Thyroid gland (tissue), 4 donors: ENCODE measurements around the gene ZNF598.

Experiments
- CTCF ChIP-seq, 6 experiments: fragments of 200-600 bp in 3 of 6; fragments of 450-650 bp in 3 of 6; sonication (generic) in 3 of 6; IDR thresholded peaks; one replicate each; pipeline ENCODE4 v1.5.1; 2016 to 2019; ENCODE audit warnings: antibody characterized with exemption in 6 of 6, mild to moderate bottlenecking in 2 of 6, inconsistent platforms in 1 of 6, moderate library complexity in 1 of 6
- POLR2A ChIP-seq, 2 donors: fragments of 450-650 bp; IDR thresholded peaks; one replicate each; pipeline ENCODE4 v1.6.1; 2017; ENCODE audit warnings: antibody characterized with exemption in 2 of 2, mild to moderate bottlenecking in 2 of 2, moderate library complexity in 1 of 2

GRCh38 chr16:1975432-1976215, 34.0 kb downstream of the ZNF598 start:
- TF ChIP-seq CTCF (IDR thresholded peaks at IDR 0.05): no peak
- TF ChIP-seq POLR2A (IDR thresholded peaks at IDR 0.05): no peak
